AG09309 (cell line): ENCODE data around the gene RP9.

Experiments used
- DNase-seq: peaks from one replicate; pipeline ENCODE4 v3.0.0-alpha.2; 2010; ENCODE audit warnings: low read depth
- H3K4me3 ChIP-seq: 2 replicates; pipeline ENCODE4 v1.5.1; 2011; ENCODE audit warnings: mild to moderate bottlenecking, low read depth, low read length, moderate library complexity; ENCODE audit not compliant: control insufficient read depth
- CTCF ChIP-seq: IDR thresholded peaks from 2 replicates; pipeline ENCODE4 v1.5.1; 2011; ENCODE audit warnings: mild to moderate bottlenecking, low read depth, low read length, inconsistent platforms; ENCODE audit not compliant: insufficient read depth, control insufficient read depth; ENCODE audit errors: missing control alignments

The RP9 gene

GRCh38 chr7:33048704-33049103 is 60.5 kb downstream of the RP9 start:
- H3K4me3 ChIP-seq = no peak overlapping the region
- no peak for TF ChIP-seq CTCF
- DNase-seq = no peak

- no peak for DNase-seq
- no peak overlapping the region for H3K4me3 ChIP-seq
- TF ChIP-seq CTCF = no peak
These were observed 60.9 kb downstream of the RP9 start for GRCh38 chr7:33048257-33048656.

GRCh38 chr7:33044986-33045385 is 64.2 kb downstream of the RP9 start:
- DNase-seq = no peak
- TF ChIP-seq CTCF = no peak
- H3K4me3 ChIP-seq = no peak overlapping the region
